Sigmoid colon (tissue), 4 donors: ENCODE results near the gene PPA2.

Experiments used
- EP300 ChIP-seq, 4 donors: sonication (generic); formaldehyde crosslinking; IDR thresholded peaks; one replicate each; pipeline ENCODE4 v1.6.1; 2017; ENCODE audit warnings: antibody characterized with exemption in 4 of 4
- POLR2A ChIP-seq, 2 donors: fragments of 450-650 bp; IDR thresholded peaks; one replicate each; pipeline ENCODE4 v1.6.1; 2016; ENCODE audit warnings: antibody characterized with exemption in 2 of 2, mild to moderate bottlenecking in 2 of 2, moderate library complexity in 2 of 2
- POLR2AphosphoS5 ChIP-seq, 4 donors: sonication (generic); formaldehyde crosslinking; IDR thresholded peaks; one replicate each; pipeline ENCODE4 v1.6.1; 2017; ENCODE audit warnings: antibody characterized with exemption in 4 of 4
- TF ChIP-seq, protein P1 (sequence below), 4 experiments: fragments of 450-650 bp in 3 of 4; fragments of 200-600 bp in 1 of 4; IDR thresholded peaks; one replicate each; pipeline ENCODE4 v1.5.1; 2016 to 2019; ENCODE audit warnings: antibody characterized with exemption in 4 of 4, mild to moderate bottlenecking in 3 of 4, moderate library complexity in 2 of 4

DNA sequence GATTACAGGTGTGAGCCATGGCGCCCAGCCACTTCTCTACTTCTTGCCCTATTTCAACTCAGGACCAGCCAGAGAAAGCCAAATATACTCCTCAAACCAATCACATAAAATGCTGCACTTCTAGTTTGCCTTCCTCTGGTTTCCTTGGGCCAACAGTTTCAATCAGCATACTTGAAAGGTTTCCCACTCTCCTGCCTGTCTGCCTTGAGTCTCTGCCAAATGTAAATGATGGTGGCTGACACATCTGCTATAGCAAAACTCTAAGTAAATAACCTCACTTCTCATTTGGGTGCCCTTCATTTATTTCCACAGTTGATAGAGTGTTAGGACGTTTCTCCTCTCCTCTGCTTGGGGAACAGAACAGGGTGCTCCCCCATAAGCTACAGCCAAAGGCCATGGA, 36.4 kb upstream of the PPA2 start:
- TF ChIP-seq, protein P1, sequence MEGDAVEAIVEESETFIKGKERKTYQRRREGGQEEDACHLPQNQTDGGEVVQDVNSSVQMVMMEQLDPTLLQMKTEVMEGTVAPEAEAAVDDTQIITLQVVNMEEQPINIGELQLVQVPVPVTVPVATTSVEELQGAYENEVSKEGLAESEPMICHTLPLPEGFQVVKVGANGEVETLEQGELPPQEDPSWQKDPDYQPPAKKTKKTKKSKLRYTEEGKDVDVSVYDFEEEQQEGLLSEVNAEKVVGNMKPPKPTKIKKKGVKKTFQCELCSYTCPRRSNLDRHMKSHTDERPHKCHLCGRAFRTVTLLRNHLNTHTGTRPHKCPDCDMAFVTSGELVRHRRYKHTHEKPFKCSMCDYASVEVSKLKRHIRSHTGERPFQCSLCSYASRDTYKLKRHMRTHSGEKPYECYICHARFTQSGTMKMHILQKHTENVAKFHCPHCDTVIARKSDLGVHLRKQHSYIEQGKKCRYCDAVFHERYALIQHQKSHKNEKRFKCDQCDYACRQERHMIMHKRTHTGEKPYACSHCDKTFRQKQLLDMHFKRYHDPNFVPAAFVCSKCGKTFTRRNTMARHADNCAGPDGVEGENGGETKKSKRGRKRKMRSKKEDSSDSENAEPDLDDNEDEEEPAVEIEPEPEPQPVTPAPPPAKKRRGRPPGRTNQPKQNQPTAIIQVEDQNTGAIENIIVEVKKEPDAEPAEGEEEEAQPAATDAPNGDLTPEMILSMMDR (IDR thresholded peaks at IDR 0.05): no peak
- no peak for TF ChIP-seq POLR2A (IDR thresholded peaks at IDR 0.05)
- TF ChIP-seq POLR2AphosphoS5 (IDR thresholded peaks at IDR 0.05): no peak
- TF ChIP-seq EP300 (IDR thresholded peaks at IDR 0.05): no peak
